HL-60 (cell line): Measurements from ENCODE around the gene CEP68.

ENCODE experiments used
- GABPA ChIP-seq: IDR thresholded peaks from 2 replicates; pipeline ENCODE4 v1.6.1; 2012; ENCODE audit warnings: low read depth
- POLR2AphosphoS5 ChIP-seq: IDR thresholded peaks from 2 replicates; pipeline ENCODE4 v1.6.1; 2012; ENCODE audit warnings: low read depth
- TF ChIP-seq, protein P1 (sequence below): IDR thresholded peaks from one replicate; pipeline ENCODE4 v1.5.1; 2011; ENCODE audit warnings: low read length, control low read depth, inconsistent platforms; ENCODE audit not compliant: insufficient read depth
- TF ChIP-seq, protein P2 (sequence below): IDR thresholded peaks from 2 replicates; pipeline ENCODE4 v1.6.1; 2012; ENCODE audit warnings: low read depth; ENCODE audit not compliant: insufficient replicate concordance

DNA sequence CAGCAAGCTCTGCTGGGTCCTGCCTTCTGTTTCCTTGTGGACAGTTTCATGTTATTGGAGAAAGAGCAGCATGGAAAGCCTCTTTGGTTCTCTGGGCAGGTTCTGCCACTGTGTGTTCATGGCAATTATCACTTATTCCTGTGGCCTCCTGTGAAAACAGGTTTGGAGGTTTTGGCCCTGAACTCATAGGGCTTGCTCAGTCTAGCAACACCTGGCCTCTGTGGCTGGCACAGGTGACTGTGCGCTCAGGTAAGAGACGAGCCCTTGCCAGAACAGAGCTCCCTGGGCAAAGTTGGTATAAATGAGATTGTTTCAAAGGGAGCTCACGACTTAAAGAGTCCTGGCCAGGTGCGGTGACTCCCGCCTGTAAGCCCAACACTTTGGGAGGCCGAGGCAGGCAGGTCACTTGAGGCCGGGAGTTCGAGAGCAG lies 5.7 kb downstream of the CEP68 start:
- TF ChIP-seq, protein P1, sequence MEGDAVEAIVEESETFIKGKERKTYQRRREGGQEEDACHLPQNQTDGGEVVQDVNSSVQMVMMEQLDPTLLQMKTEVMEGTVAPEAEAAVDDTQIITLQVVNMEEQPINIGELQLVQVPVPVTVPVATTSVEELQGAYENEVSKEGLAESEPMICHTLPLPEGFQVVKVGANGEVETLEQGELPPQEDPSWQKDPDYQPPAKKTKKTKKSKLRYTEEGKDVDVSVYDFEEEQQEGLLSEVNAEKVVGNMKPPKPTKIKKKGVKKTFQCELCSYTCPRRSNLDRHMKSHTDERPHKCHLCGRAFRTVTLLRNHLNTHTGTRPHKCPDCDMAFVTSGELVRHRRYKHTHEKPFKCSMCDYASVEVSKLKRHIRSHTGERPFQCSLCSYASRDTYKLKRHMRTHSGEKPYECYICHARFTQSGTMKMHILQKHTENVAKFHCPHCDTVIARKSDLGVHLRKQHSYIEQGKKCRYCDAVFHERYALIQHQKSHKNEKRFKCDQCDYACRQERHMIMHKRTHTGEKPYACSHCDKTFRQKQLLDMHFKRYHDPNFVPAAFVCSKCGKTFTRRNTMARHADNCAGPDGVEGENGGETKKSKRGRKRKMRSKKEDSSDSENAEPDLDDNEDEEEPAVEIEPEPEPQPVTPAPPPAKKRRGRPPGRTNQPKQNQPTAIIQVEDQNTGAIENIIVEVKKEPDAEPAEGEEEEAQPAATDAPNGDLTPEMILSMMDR, result no peak
- TF ChIP-seq POLR2AphosphoS5 (no peak), GABPA (no peak)
- TF ChIP-seq, protein P2, sequence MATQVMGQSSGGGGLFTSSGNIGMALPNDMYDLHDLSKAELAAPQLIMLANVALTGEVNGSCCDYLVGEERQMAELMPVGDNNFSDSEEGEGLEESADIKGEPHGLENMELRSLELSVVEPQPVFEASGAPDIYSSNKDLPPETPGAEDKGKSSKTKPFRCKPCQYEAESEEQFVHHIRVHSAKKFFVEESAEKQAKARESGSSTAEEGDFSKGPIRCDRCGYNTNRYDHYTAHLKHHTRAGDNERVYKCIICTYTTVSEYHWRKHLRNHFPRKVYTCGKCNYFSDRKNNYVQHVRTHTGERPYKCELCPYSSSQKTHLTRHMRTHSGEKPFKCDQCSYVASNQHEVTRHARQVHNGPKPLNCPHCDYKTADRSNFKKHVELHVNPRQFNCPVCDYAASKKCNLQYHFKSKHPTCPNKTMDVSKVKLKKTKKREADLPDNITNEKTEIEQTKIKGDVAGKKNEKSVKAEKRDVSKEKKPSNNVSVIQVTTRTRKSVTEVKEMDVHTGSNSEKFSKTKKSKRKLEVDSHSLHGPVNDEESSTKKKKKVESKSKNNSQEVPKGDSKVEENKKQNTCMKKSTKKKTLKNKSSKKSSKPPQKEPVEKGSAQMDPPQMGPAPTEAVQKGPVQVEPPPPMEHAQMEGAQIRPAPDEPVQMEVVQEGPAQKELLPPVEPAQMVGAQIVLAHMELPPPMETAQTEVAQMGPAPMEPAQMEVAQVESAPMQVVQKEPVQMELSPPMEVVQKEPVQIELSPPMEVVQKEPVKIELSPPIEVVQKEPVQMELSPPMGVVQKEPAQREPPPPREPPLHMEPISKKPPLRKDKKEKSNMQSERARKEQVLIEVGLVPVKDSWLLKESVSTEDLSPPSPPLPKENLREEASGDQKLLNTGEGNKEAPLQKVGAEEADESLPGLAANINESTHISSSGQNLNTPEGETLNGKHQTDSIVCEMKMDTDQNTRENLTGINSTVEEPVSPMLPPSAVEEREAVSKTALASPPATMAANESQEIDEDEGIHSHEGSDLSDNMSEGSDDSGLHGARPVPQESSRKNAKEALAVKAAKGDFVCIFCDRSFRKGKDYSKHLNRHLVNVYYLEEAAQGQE, result no peak
